Thyroid gland (tissue), 4 donors: Measurements from ENCODE around the gene CDR2. TPM values are rescaled to one million over a fixed set of nuclear protein-coding genes. Genes with fewer than 3 reads are reported as not detected.
"Not testable (repeated sequence)": the region's sequence is repeated elsewhere in the genome, so short reads cannot be mapped to it uniquely, and the experiment has no call there.

Experiments used
- DNase-seq, 2 donors: peaks; one replicate each; pipeline ENCODE4 v3.0.0-alpha.2; 2019
- H3K27ac ChIP-seq, 3 donors: fragments of 200-600 bp; sonication (generic); 1 replicate in 2 of 3; 2 replicates in 1 of 3; pipeline ENCODE4 v1.5.1; 2016 to 2019; ENCODE audit warnings: mild to moderate bottlenecking in 1 of 3, moderate library complexity in 1 of 3
- H3K27me3 ChIP-seq: fragments of 200-600 bp; sonication (generic); one replicate; pipeline ENCODE4 v1.5.1; 2019
- H3K36me3 ChIP-seq, 2 donors: fragments of 200-600 bp; sonication (generic); one replicate each; pipeline ENCODE4 v1.5.1; 2016 to 2019
- H3K4me1 ChIP-seq, 2 donors: fragments of 200-600 bp; sonication (generic); one replicate each; pipeline ENCODE4 v1.5.1; 2017 to 2019
- H3K4me3 ChIP-seq, 3 donors: fragments of 200-600 bp; sonication (generic); replicated peaks in 1 of 3; 1 replicate in 2 of 3; 2 replicates in 1 of 3; pipeline ENCODE4 v1.5.1; 2016; ENCODE audit warnings: mild to moderate bottlenecking in 1 of 3
- H3K9me3 ChIP-seq: fragments of 200-600 bp; sonication (generic); one replicate; pipeline ENCODE4 v1.5.1; 2017
- CTCF ChIP-seq, 6 experiments: fragments of 200-600 bp in 3 of 6; fragments of 450-650 bp in 3 of 6; sonication (generic) in 3 of 6; IDR thresholded peaks; one replicate each; pipeline ENCODE4 v1.5.1; 2016 to 2019; ENCODE audit warnings: antibody characterized with exemption in 6 of 6, mild to moderate bottlenecking in 2 of 6, inconsistent platforms in 1 of 6, moderate library complexity in 1 of 6
- POLR2A ChIP-seq, 2 donors: fragments of 450-650 bp; IDR thresholded peaks; one replicate each; pipeline ENCODE4 v1.6.1; 2017; ENCODE audit warnings: antibody characterized with exemption in 2 of 2, mild to moderate bottlenecking in 2 of 2, moderate library complexity in 1 of 2
- WGBS, 2 donors: methylation state at CpG; one replicate each; pipeline ENCODE4 v1.1.5; 2017; 5-methylcytosine and 5-hydroxymethylcytosine counted together
- intact Hi-C: fragments of 100-400 bp; cut with DNase I; formaldehyde crosslinking; loops from one replicate; pipeline ENCODE4 v1.15.1; 2023
- total RNA-seq, 4 donors: library from RNA; depleted of rRNA; stranded (reverse); fragments of >200 nt; gene quantifications; one replicate each; pipeline ENCODE4 v1.2.3, GENCODE V29; 2016

Gene CDR2
- total RNA-seq, 4 donors from 2014 or later: 55.5 to 92.8 (median 79.2) TPM

- 55 to 76% methylated on average over 3 of the region's 3 CpGs for WGBS, 2 donors
- peak overlapping the region; percentile 20 to 60 (median 42) for H3K27ac ChIP-seq
- no peaks in the 10 kb centered on the region for H3K27me3 ChIP-seq
- no peak for DNase-seq
- peaks cover 15 to 16% of the 10 kb centered on the region in 2 donors for H3K36me3 ChIP-seq
- H3K9me3 ChIP-seq: no peaks in the 10 kb centered on the region
- no peak for TF ChIP-seq POLR2A (IDR thresholded peaks at IDR 0.05)
- no peak for TF ChIP-seq CTCF (IDR thresholded peaks at IDR 0.05)
- H3K4me3 ChIP-seq: no peak overlapping the region
- intact Hi-C loops: no loop called here
- peaks cover 19 to 36% of the 10 kb centered on the region in 2 donors for H3K4me1 ChIP-seq
Observed at GRCh38 chr16:22353191-22353919, 21.1 kb downstream of the CDR2 start.

- no peak for DNase-seq
- intact Hi-C loops: no loop called here
- peaks cover 12 to 30% of the 10 kb centered on the region in 2 donors for H3K4me1 ChIP-seq
- no peaks in the 10 kb centered on the region for H3K9me3 ChIP-seq
- WGBS, 2 donors: 93 to 96% methylated on average over 5 of the region's 5 CpGs
- H3K27me3 ChIP-seq: no peaks in the 10 kb centered on the region
- H3K27ac ChIP-seq: no peak overlapping the region
- peaks cover 21 to 22% of the 10 kb centered on the region in 2 donors for H3K36me3 ChIP-seq
- TF ChIP-seq POLR2A (IDR thresholded peaks at IDR 0.05) (no peak), CTCF (IDR thresholded peaks at IDR 0.05) (no peak)
- H3K4me3 ChIP-seq: no peak overlapping the region
Observed at GRCh38 chr16:22352723-22353122, 21.7 kb downstream of the CDR2 start.

- 88 to 96% methylated on average over 6 of the region's 6 CpGs for WGBS, 2 donors
Observed at GRCh38 chr16:22352140-22352539, 22.3 kb downstream of the CDR2 start.

GRCh38 chr16:22351017-22351416 is 23.4 kb downstream of the CDR2 start:
- Histone ChIP-seq H3K4me1 (peaks cover 8 to 26% of the 10 kb centered on the region in 2 donors), H3K36me3 (peaks cover 33% of the 10 kb centered on the region in 2 donors)
- H3K27me3 ChIP-seq, H3K27ac ChIP-seq, H3K9me3 ChIP-seq, intact Hi-C loops, DNase-seq, H3K4me3 ChIP-seq: not testable (repeated sequence)
- WGBS, 2 donors: 96 to 98% methylated on average over 6 of the region's 6 CpGs

More at GRCh38 chr16:22352140-22352539, 22.3 kb downstream of the CDR2 start:
- Histone ChIP-seq H3K36me3 (peaks cover 27 to 28% of the 10 kb centered on the region in 2 donors), H3K4me3 (no peak overlapping the region), H3K4me1 (peaks cover 10 to 28% of the 10 kb centered on the region in 2 donors), H3K27me3 (no peaks in the 10 kb centered on the region), H3K27ac (no peak overlapping the region), H3K9me3 (no peaks in the 10 kb centered on the region)
- DNase-seq: no peak
- intact Hi-C loops: no loop called here
- no peak for TF ChIP-seq POLR2A (IDR thresholded peaks at IDR 0.05)
- TF ChIP-seq CTCF (IDR thresholded peaks at IDR 0.05): no peak

DNA sequence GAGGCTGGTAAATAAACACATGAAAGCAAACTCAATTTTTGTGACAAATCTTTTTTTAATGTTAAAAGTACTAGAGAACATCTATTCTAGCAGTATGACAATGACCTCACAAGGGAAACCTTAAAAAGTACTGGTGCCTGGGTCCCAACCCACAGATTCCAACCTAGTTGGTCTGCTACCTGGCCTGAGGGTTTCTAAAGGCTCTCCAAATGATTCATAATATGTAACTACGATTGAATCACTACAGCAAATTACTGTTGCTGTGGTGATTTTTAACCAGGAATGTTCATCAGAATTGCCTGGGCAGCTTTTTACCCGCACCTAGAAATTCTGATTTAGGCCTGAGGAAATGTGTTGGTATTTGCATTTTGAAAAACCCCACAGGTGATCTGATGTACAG is 26.1 kb downstream of the CDR2 start:
- Histone ChIP-seq H3K27ac (peak overlapping the region in 1 of 3 donors; percentile 54), H3K27me3 (no peaks in the 10 kb centered on the region), H3K4me3 (no peak overlapping the region), H3K36me3 (peaks cover 33 to 39% of the 10 kb centered on the region in 2 donors), H3K4me1 (peaks cover 4 to 9% of the 10 kb centered on the region in 2 donors), H3K9me3 (no peaks in the 10 kb centered on the region)
- no peak for DNase-seq
- intact Hi-C loops: no loop called here
- TF ChIP-seq POLR2A (IDR thresholded peaks at IDR 0.05) (no peak), CTCF (IDR thresholded peaks at IDR 0.05) (no peak)
- 89 to 94% methylated on average over 2 of the region's 2 CpGs for WGBS, 2 donors
